GM19438 (cell line): ENCODE data around the gene GPS2.

Source experiments
- ATAC-seq: cut with Tn5 transposase; IDR thresholded peaks from one replicate; pipeline ENCODE4 v1.9.1; 2021; ENCODE audit warnings: low read depth; ENCODE audit not compliant: unreplicated experiment

Gene GPS2

GRCh38 chr17:7294614-7295153 lies 20.5 kb downstream of the GPS2 start, which contains the start of gene YBX2:
YBX2 (minus strand) TSS chr17:7294639; CDS start chr17:7294500, 139 bp downstream.
- no peak for ATAC-seq

DNA sequence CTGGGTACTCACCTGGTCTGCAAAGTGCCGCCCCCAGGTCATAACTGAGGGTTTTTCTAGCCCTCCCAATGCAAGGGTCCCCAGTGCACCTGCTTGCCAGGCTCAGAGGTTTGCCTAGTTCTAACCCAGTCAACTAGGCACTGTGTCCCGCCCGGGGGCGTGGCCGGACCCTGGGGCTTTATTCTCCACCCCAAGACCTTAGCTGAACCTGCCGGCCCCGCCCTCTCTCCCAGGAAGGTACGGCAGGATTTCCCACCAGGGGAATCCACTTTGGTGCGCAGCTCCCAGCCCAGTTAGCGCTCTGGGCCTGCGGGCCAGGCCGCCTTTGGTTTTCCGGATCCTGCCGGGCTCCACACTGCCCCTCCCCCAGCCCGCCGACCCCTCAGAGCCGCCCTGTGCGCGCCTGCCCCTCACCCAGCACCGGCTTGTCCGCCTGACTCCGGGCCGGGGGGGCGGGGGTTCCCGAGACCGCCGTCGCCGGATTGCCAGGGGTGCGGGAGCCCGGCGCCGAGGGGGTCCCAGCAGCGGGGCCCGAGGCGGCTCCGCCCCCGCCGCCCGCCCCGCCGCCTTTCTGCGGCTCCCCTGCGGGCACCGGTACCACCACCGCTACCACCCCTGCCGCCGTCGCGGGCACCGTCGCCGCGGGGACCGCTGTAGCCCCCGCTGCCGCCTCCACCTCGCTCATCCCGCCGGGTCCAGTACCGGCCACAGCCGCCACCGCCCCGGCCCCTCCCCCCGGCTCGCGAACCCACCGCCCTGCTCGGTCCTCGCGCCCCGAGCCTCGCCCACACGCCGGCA lies 21.1 kb downstream of the GPS2 start:
- no peak for ATAC-seq

- no peak for ATAC-seq
Observed at GRCh38 chr17:7293159-7293558, 22.0 kb downstream of the GPS2 start.

GRCh38 chr17:7292729-7293128 lies 22.4 kb downstream of the GPS2 start:
- ATAC-seq = no peak

- no peak for ATAC-seq
Observed at GRCh38 chr17:7292194-7292593, 23.0 kb downstream of the GPS2 start.

GRCh38 chr17:7290685-7291084 lies 24.5 kb downstream of the GPS2 start:
- no peak for ATAC-seq

- no peak for ATAC-seq
Observed at GRCh38 chr17:7290166-7290565, 25.0 kb downstream of the GPS2 start.

DNA sequence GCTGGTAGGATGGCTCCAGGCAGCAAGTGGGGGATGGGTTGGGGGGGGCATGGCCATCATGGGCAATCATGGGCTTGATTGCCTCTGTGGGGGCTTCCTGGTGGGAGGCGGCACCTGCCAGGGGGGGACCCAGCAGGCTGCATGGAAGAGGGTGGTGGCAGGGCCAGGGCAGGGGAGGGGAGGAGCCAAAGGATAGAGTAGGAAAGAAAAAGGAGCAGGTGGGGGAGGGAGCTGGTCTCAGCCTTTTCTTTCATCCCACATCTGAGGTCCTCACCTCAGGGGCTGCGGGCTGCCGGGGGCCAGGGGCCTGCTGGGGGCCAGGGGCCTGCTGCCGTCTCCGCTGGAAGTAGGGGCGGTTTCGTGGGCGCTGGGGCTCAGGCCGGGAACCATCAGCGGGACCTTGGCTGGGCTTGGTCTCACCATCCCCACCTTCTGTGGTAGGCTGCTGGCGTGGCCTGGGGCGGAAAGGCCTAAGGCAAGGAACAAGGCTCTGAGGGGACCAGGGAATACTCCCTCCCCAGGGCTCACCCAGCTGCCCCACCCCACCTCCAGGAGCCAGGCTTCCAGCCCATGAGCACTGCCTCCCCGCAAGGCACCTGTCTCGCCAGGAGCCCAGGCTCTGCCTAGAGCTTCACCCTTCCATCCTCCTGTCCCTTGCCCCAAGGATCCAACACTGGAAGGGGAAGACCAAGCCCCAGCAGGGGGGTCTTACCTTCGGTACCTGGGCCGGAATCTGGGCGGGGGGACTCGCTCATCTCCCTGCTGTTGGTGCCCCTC lies 25.7 kb downstream of the GPS2 start:
- no peak for ATAC-seq

DNA sequence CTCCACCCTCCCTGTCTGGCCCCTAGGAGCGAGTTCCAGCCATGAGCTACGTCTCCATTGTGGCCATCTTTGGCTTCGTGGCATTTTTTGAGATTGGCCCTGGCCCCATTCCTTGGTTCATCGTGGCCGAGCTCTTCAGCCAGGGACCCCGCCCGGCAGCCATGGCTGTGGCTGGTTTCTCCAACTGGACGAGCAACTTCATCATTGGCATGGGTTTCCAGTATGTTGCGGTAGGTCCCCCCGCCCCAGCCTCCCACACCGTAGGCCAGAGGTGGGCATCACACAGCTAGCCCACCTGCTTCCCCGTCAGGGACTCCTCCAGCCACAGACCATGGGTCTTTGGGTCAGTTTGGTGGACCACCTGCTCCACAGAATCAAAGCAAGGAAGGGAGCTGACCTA lies 29.5 kb downstream of the GPS2 start:
- ATAC-seq = no peak

DNA sequence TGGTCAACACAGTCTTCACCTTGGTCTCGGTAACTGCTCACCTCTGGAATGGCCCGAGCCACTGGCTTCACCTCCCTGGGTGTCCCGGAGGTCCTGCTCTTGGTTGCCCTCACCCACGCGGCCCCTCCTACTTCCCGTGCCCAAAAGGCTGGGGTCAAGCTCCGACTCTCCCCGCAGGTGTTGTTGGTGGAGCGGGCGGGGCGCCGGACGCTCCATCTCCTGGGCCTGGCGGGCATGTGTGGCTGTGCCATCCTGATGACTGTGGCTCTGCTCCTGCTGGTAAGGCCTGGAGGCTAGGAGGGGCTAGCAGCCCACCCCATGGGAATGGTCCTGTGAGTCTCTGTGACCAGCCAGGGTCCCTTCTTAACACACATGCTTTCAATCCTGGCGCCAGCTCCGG lies 30.2 kb downstream of the GPS2 start:
- no peak for ATAC-seq

DNA sequence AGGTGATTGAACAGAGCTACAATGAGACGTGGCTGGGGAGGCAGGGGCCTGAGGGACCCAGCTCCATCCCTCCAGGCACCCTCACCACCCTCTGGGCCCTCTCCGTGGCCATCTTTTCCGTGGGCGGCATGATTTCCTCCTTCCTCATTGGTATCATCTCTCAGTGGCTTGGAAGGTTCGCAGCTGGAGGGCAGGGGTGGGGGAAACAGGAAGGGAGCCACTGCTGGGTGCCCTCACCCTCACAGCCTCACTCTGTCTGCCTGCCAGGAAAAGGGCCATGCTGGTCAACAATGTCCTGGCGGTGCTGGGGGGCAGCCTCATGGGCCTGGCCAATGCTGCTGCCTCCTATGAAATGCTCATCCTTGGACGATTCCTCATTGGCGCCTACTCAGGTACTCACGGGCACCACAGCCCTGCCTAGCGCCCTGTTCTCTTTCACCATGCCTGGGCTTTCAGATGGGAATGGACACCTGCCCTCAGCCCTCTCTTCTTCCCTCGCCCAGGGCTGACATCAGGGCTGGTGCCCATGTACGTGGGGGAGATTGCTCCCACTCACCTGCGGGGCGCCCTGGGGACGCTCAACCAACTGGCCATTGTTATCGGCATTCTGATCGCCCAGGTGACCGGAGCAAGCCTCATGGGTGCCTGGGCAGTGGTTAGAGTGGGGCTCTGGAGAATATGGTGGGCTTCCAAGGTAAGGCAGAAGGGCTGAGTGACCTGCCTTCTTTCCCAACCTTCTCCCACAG lies 31.5 kb downstream of the GPS2 start:
- no peak for ATAC-seq

DNA sequence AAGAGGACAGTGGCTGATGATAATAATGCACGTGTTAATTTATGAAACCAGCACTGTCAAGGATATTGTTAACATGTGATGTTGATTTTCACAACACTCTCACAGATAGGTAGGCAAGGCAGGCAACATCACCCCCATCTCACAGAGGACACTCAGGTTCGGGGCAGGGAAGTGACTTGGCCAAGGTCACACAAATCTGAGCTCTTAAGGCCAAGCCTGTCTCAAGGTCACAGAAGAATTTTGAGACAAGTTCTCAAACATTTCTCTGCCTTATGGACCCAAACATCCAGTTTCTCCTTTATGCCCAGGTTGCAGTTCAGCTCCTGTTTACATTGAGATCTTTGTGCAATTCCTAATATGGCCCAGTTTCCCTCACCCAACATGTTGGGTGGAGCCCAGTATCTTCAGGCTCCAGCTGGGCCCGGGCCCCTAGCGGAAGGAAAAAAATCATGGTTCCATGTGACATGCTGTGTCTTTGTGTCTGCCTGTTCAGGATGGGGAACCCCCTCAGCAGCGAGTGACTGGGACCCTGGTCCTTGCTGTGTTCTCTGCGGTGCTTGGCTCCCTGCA lies 32.3 kb downstream of the GPS2 start:
- no peak for ATAC-seq

- ATAC-seq = no peak
Observed at GRCh38 chr17:7281953-7282751, 33.0 kb downstream of the GPS2 start.

DNA sequence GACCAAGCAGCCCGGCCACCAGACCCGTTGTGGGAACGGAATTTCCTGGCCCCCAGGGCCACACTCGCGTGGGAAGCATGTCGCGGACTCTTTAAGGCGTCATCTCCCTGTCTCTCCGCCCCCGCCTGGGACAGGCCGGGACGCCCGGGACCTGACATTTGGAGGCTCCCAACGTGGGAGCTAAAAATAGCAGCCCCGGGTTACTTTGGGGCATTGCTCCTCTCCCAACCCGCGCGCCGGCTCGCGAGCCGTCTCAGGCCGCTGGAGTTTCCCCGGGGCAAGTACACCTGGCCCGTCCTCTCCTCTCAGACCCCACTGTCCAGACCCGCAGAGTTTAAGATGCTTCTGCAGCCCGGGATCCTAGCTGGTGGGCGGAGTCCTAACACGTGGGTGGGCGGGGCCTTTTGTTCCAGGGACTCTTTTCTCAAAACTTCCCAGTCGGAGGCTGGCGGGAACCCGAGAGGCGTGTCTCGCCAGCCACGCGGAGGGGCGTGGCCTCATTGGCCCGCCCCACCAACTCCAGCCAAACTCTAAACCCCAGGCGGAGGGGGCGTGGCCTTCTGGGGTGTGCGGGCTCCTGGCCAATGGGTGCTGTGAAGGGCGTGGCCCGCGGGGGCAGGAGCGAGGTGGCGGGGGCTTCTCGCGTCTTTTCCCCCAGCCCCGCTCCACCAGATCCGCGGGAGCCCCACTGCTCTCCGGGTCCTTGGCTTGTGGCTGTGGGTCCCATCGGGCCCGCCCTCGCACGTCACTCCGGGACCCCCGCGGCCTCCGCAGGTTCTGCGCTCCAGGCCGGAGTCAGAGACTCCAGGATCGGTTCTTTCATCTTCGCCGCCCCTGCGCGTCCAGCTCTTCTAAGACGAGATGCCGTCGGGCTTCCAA lies 33.8 kb downstream of the GPS2 start, which contains the start of gene SLC2A4:
Gene SLC2A4 (plus strand): TSS at position 645 of the 879 bp plus-strand sequence. CDS start 217 bp downstream, at position 862.
- ATAC-seq = no peak

DNA sequence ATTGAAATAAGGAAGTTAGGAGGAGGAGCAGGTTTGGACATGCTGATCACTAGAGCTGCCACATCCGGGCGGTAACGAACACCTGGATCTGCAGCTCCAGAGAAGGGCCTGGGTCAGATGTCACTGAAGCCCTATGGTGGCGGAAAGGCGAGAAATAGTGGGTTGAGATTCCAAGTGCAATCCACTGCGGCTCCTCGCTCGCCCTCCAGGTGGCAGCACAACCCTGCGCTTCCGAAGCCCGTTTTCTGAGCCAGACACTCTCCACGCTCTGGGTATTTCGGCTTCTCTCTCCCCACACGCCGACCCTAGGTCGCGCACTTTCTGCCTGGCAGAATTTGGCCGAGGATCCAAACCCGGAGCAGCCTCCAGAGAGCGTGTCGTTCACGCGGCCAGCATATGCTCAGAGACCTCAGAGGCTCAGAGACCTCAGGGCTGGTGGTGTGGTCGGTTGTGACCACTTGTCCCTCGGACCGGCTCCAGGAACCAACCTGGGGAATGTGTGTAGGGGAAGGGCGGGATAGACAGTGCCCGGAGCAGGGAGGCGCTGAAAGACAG lies 34.6 kb downstream of the GPS2 start:
- ATAC-seq = no peak

GRCh38 chr17:7279448-7279847 lies 35.7 kb downstream of the GPS2 start:
- ATAC-seq = no peak

DNA sequence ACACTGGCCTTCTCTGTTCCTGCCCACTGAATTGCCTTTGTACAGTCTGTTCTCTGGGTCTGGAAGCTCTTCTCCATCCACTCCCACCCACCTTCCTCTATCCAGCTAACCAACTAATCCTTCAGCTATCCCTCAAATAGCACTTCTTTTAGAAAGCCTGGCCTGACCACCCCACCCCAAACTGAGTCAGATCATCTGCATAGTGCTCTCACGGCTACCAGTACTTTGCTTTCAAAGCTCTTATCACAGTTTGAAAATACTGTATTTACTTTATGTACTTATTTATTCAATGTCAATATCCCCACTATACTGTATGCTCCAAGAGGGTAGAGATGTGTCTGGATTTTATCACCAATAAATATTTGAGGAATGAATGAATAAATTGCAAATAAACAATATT lies 48.4 kb downstream of the GPS2 start:
- no peak for ATAC-seq

GRCh38 chr17:7263801-7264078 lies 51.4 kb downstream of the GPS2 start:
- no peak for ATAC-seq
